Measurements from ENCODE around the gene LRP1.

The LRP1 gene

DNA sequence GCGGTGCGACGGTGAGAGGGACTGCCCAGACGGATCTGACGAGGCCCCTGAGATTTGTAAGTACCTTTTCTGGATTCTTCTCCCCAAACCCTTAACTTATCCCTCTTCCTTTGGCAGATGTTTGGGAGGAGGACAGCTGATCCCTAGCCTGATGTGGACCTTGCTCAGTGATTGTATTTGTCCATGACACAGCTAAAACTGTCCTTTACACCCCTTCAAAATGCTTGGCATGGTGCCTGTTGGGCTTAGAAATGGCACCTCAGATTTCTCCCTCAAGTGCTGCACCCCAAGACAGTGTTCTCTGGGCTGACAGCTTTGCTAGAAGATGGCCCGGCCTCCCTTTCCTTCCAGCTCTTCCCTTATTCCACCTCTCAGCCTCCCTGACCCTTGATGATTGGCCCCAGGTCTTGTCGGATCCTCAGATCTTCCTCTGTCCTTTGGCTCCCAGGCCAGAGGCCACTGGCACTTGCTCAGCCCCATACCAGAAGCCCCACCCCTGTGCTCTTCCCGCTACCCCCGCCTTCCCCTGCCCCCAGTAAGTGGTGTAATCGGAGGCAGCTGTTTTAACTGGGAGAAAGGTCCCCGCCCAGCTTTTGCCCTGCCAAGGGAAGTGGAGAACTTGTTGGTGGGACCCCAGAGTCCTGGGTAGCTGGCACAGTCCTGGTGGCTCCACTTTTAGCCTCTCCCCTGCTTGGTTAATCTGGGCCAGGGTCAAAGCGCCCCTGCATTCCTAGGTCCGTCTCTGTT is 10.4 kb downstream of the LRP1 start:
- ATAC-seq = no peak

- no peak for ATAC-seq
Measured at GRCh38 chr12:57139796-57140649, 11.7 kb downstream of the LRP1 start.

- ATAC-seq = no peak
Measured at GRCh38 chr12:57141249-57141648, 13.0 kb downstream of the LRP1 start.

DNA sequence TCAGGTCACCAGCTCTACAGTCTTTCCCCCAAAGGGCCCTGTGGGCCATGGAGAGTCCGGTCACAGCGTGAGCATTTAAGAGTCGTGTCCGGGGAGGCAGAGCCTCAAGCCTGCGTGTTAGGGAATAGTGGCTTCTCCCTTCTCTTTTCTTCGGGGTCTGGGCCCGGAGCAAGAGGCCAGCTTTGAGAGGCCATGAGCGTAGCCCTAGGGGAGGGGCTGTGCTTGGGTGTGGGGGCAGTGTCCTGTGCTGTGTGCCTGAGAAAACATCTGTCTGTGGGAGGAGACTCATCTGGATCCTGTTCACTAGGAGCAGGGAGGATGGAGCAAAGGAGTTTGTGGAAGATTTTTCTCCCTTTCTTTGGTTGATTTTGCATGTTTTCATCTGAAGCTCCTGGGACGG is 13.8 kb downstream of the LRP1 start:
- no peak for ATAC-seq

GRCh38 chr12:57142727-57143126 is 14.4 kb downstream of the LRP1 start:
- no peak for ATAC-seq

DNA sequence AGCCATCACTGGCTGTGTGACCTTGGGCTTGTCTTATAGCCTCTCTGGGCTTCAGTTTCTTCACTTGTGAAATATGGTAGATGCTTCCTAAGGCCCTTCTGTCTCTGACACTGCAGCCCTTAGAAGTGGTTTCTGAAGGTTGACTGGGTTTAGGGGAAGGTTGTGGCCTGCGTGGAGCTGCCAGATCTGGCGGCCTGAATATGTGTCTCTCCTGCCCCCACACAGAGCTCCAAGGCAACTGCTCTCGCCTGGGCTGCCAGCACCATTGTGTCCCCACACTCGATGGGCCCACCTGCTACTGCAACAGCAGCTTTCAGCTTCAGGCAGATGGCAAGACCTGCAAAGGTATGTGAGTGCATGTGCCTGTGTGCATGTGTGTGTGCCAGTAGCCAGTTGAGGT is 15.2 kb downstream of the LRP1 start:
- no peak for ATAC-seq

GRCh38 chr12:57145460-57146059 is 17.3 kb downstream of the LRP1 start:
- ATAC-seq = no peak

GRCh38 chr12:57146092-57146491 is 17.8 kb downstream of the LRP1 start:
- no peak for ATAC-seq

- ATAC-seq = no peak
Measured at GRCh38 chr12:57146961-57147944, 19.0 kb downstream of the LRP1 start, which contains the start of gene LRP1-AS. LRP1-AS (minus strand) TSS chr12:57147619.

GRCh38 chr12:57148469-57149244 is 20.4 kb downstream of the LRP1 start:
- ATAC-seq = no peak

DNA sequence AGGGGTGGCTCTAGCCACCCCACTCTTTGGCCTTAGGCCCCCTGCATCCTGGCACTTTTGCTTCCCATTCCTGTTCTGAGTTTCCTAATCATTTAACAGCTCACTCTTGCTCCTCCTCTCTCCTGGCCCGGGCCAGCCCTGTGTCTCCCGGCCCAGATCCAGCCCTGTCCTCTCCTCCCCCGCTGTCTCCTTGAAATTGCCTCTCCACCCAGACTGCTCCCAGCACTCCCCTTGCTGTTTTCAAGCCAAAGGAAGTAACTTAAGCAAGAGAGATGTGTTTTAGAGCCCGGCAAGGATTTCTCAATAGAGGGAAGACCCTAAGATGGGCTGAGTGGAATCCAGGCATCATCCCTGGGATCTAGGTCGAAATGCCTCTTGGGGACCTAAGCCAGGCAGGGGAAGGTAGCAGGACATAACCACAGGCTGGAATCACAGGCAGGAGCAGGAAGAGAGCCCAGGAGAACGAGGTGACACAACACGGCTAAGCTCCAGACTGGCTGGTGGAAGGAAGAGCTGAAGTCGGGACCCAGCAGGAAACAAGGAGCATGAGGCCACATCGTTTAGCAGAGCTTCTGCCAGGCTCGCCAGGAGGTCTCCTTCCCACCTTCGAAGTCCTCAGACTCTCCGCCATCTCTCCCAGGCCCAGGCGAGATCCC is 21.1 kb downstream of the LRP1 start:
- ATAC-seq = no peak

GRCh38 chr12:57150400-57151000 is 22.2 kb downstream of the LRP1 start:
- ATAC-seq = no peak

GRCh38 chr12:57151741-57152630 is 23.7 kb downstream of the LRP1 start:
- ATAC-seq = no peak

DNA sequence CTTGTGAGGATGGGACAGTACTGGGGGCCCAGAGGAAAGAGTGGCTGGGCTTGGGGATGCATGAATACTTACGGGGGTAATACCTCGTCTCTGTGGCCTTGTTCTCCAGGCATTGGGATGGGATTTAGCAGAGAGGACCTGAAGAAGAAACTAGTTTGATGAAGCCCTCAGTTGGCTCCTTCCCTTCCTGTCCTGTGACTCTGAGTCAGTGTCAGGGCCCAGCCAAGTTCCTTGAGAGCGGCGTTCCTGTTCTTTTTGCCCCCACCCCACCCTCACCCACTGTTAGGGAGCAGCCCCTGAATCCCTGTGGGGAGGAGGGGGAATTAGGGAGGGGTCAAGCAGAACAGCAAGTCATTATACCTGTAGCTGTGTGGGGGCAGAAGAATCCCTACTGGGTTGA is 24.4 kb downstream of the LRP1 start:
- no peak for ATAC-seq

DNA sequence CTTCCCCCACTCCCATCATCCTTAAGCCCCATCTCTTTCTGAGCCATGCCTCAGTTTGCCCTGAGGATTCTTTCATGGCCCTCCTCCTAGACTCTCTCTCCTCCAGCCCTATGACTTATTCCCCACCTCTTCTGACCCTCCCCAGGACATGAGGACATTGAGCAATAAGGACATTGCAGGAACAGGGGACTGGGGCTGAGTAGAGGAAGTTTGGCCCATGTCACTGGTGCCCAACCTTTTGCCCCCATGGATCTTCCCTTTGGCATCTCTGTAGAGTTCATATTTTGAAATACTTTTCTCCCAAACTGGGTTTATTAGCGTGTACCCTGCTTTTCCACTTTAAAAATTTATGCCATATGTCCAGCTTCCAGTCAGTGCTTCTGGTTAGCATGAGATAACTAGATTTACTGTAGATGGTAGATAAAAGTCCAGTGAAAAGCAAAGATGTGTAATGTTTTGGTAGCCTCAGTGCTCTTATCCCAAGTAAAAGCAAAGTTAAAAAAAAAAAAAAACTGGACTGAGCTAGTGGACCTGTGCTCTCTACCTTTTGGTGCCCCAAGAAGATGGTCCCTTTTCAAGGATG is 25.2 kb downstream of the LRP1 start:
- no peak for ATAC-seq

GRCh38 chr12:57154076-57154475 is 25.8 kb downstream of the LRP1 start:
- no peak for ATAC-seq

- ATAC-seq = no peak
Measured at GRCh38 chr12:57154804-57155434, 26.6 kb downstream of the LRP1 start.

GRCh38 chr12:57156701-57157403 is 28.6 kb downstream of the LRP1 start:
- ATAC-seq = no peak
